ENCODE measurements around the gene AKAP1. TPM values are rescaled to one million over a fixed set of nuclear protein-coding genes. Genes with fewer than 3 reads are reported as not detected.

AKAP1 gene
- total RNA-seq, 2 experiments from 2014 or later: 20.3 to 23.1 TPM

DNA sequence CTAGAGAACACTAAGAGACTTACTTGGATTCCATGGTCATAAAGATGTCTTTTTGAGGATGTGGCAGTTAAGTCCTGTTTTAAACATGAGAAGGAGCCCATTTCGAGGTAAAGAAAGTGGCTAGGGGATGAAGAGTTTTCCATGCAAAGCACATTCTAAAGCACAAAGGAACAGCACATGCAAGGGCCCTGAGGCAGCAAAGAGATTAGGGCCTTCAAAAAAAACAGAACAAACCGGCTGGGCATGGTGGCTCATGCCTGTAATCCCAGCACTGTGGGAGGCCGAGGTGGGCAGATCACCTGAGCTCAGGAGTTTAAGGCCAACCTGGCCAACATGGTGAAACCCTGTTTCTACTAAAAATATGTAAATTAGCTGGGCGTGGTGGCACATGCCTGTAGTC lies 79.8 kb downstream of the AKAP1 start:
- H3K4me1 Mint-ChIP-seq (ENCODE audit: low read depth): no peaks in the 10 kb centered on the region
- no peak overlapping the region for H3K27ac ChIP-seq (ENCODE audit: low read depth in 1 of 2, low read length in 2 of 2)
- no peak overlapping the region for H3K4me3 Mint-ChIP-seq
- H3K9me3 ChIP-seq (ENCODE audit: control insufficient read depth in 1 of 2, insufficient read depth in 1 of 2, low read length in 2 of 2): no peaks in the 10 kb centered on the region
- no peaks in the 10 kb centered on the region for H3K4me1 ChIP-seq (ENCODE audit: insufficient read depth, low read length)
- H3K36me3 ChIP-seq (ENCODE audit: insufficient read depth, low read length): no peaks in the 10 kb centered on the region
- CTCF ChIA-PET: no interaction called here
- H3K36me3 Mint-ChIP-seq (ENCODE audit: low read depth): no peaks in the 10 kb centered on the region
- peaks cover 5% of the 10 kb centered on the region for H3K27me3 Mint-ChIP-seq
- intact Hi-C loops (cut with DNase I, micrococcal nuclease): no loop called here
- no peak overlapping the region for H3K27ac Mint-ChIP-seq
- POLR2A ChIA-PET: no interaction called here
- no peak for TF ChIP-seq CTCF (IDR thresholded peaks at IDR 0.05)
- peaks cover 2% of the 10 kb centered on the region for H3K9me3 Mint-ChIP-seq
- no peak overlapping the region for H3K4me3 ChIP-seq (ENCODE audit: low read length)
- DNase-seq (no peak), ATAC-seq (ENCODE audit: poor library complexity) (no peak)
- H3K27me3 ChIP-seq (ENCODE audit: control insufficient read depth in 1 of 2, insufficient read depth in 2 of 2, low read length in 2 of 2): no peaks in the 10 kb centered on the region

DNA sequence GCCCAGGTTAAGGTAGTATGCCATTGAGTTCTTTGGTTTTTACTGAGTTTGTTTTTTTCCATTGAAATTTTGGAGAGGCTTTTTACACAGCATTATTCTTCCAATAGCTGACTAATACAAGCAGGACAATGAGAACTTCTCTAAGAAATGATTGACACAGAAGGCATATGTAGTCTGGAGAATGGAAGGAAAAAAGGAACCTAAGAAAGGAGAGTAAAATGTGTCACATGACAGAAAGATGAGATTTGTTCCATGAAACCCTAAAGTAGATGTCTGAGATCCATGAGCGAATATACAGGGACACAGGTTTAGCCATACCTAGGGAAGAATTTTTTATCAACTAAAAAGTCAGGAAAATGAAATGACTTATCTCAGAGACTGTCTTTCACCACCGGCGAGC lies 80.7 kb downstream of the AKAP1 start:
- Mint-ChIP-seq H3K9me3 (peaks cover 2% of the 10 kb centered on the region), H3K4me1 (ENCODE audit: low read depth) (no peaks in the 10 kb centered on the region), H3K4me3 (no peak overlapping the region), H3K27ac (no peak overlapping the region), H3K27me3 (peaks cover 9% of the 10 kb centered on the region), H3K36me3 (ENCODE audit: low read depth) (no peaks in the 10 kb centered on the region)
- Histone ChIP-seq H3K27ac (ENCODE audit: low read depth in 1 of 2, low read length in 2 of 2) (no peak overlapping the region), H3K4me1 (ENCODE audit: insufficient read depth, low read length) (no peaks in the 10 kb centered on the region), H3K9me3 (ENCODE audit: control insufficient read depth in 1 of 2, insufficient read depth in 1 of 2, low read length in 2 of 2) (no peaks in the 10 kb centered on the region), H3K27me3 (ENCODE audit: control insufficient read depth in 1 of 2, insufficient read depth in 2 of 2, low read length in 2 of 2) (no peaks in the 10 kb centered on the region), H3K36me3 (ENCODE audit: insufficient read depth, low read length) (no peaks in the 10 kb centered on the region), H3K4me3 (ENCODE audit: low read length) (no peak overlapping the region)
- POLR2A ChIA-PET: no interaction called here
- intact Hi-C loops (cut with DNase I, micrococcal nuclease): no loop called here
- no peak for TF ChIP-seq CTCF (IDR thresholded peaks at IDR 0.05)
- ATAC-seq (ENCODE audit: poor library complexity) (no peak), DNase-seq (no peak)
- CTCF ChIA-PET: no interaction called here

DNA sequence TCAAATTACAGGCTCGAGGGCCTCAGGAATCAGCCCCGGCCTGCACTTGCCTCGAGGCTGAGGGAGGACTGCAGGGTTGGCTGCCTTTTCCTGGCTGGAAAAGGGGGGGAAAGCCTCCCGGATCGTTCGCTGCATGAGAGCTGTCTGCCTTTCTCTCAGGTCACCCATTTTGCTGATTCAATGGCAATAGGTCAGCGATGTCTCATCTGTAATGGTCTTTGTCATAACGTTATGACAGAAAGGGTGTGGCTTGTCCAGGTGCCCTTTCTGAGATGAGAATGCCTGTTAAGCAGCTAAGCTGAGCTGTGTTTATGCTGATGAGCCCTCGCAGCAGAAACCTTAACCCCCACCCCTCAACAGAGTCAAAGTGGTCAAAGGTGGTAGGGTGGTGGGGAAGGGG lies 81.8 kb downstream of the AKAP1 start:
- H3K36me3 Mint-ChIP-seq (ENCODE audit: low read depth): no peaks in the 10 kb centered on the region
- Histone ChIP-seq H3K4me3 (ENCODE audit: low read length) (no peak overlapping the region), H3K27ac (ENCODE audit: low read depth in 1 of 2, low read length in 2 of 2) (no peak overlapping the region), H3K27me3 (ENCODE audit: control insufficient read depth in 1 of 2, insufficient read depth in 2 of 2, low read length in 2 of 2) (no peaks in the 10 kb centered on the region), H3K4me1 (ENCODE audit: insufficient read depth, low read length) (no peaks in the 10 kb centered on the region), H3K36me3 (ENCODE audit: insufficient read depth, low read length) (no peaks in the 10 kb centered on the region), H3K9me3 (ENCODE audit: control insufficient read depth in 1 of 2, insufficient read depth in 1 of 2, low read length in 2 of 2) (no peaks in the 10 kb centered on the region)
- H3K27me3 Mint-ChIP-seq: peaks cover 14% of the 10 kb centered on the region
- CTCF ChIA-PET: no interaction called here
- H3K9me3 Mint-ChIP-seq: peaks cover 2% of the 10 kb centered on the region
- POLR2A ChIA-PET: no interaction called here
- no peak overlapping the region for H3K27ac Mint-ChIP-seq
- no peak overlapping the region for H3K4me3 Mint-ChIP-seq
- no peaks in the 10 kb centered on the region for H3K4me1 Mint-ChIP-seq (ENCODE audit: low read depth)
- no peak for TF ChIP-seq CTCF (IDR thresholded peaks at IDR 0.05)
- ATAC-seq (ENCODE audit: poor library complexity): no peak
- intact Hi-C loops (cut with DNase I, micrococcal nuclease): no loop called here
- no peak for DNase-seq

Measured in CD4-positive, alpha-beta T cell (primary cell).